H1 (cell line): ENCODE measurements around the gene TRMT6.

Experiments used
- ASH2L ChIP-seq: fragments of 200-600, 300-600 bp; sonication (generic); IDR thresholded peaks from one replicate; pipeline ENCODE4 v1.7.1; 2017; ENCODE audit warnings: low read length
- CTCF ChIP-seq, 3 experiments: IDR thresholded peaks; 1 replicate in 2 of 3; 2 replicates in 1 of 3; pipeline versions ENCODE4 v1.5.1 to v1.6.1; 2011; ENCODE audit warnings: low read length in 3 of 3, mild to moderate bottlenecking in 3 of 3, inconsistent platforms in 2 of 3, low read depth in 1 of 3, moderate library complexity in 1 of 3; ENCODE audit not compliant: insufficient read depth in 1 of 3; ENCODE audit errors: control extremely low read depth in 1 of 3
- EZH2 ChIP-seq: fragments of 200-600 bp; sonication (generic); IDR thresholded peaks from 2 replicates; pipeline ENCODE4 v1.7.1; 2012; ENCODE audit warnings: low read depth, mild to moderate bottlenecking, moderate library complexity, low read length, inconsistent platforms; ENCODE audit not compliant: severe bottlenecking
- MAFK ChIP-seq: IDR thresholded peaks from 2 replicates; pipeline ENCODE4 v1.6.1; 2012; ENCODE audit warnings: low read depth, mild to moderate bottlenecking, improper control_type of control experiment, low read length
- POLR2A ChIP-seq, 2 experiments: IDR thresholded peaks; 1 replicate in 1 of 2; 2 replicates in 1 of 2; pipeline ENCODE4 v1.6.1; 2011; ENCODE audit warnings: low read depth in 2 of 2, low read length in 2 of 2, mild to moderate bottlenecking in 2 of 2; ENCODE audit errors: control extremely low read depth in 1 of 2
- RAD21 ChIP-seq, 2 experiments: IDR thresholded peaks in 1 of 2; conservative IDR thresholded peaks in 1 of 2; 2 replicates each; pipeline ENCODE4 v1.6.1; 2011; ENCODE audit warnings: low read depth in 2 of 2, low read length in 2 of 2, improper control_type of control experiment in 1 of 2, inconsistent platforms in 1 of 2, mild to moderate bottlenecking in 1 of 2, moderate library complexity in 1 of 2
- RNF2 ChIP-seq: fragments of 200-900, 300-1000 bp; sonication (generic); IDR thresholded peaks from 2 replicates; pipeline ENCODE4 v1.7.1; 2016; ENCODE audit warnings: borderline replicate concordance, low read depth, mild to moderate bottlenecking, antibody characterized with exemption, low read length; ENCODE audit not compliant: poor library complexity, severe bottlenecking; ENCODE audit errors: missing control alignments
- USF2 ChIP-seq: IDR thresholded peaks from 2 replicates; pipeline ENCODE4 v1.6.1; 2011; ENCODE audit warnings: low read length, improper control_type of control experiment

GRCh38 chr20:5893621-5894020, 56.7 kb downstream of the TRMT6 start:
- TF ChIP-seq CTCF (IDR thresholded peaks at IDR 0.05; ENCODE audit: control extremely low read depth in 1 of 3, insufficient read depth in 1 of 3, low read depth in 1 of 3, low read length in 3 of 3) (no peak), RAD21 (IDR thresholded peaks at IDR 0.05 in 1 of 2, conservative IDR thresholded peaks at IDR 0.05 in 1 of 2; ENCODE audit: low read depth in 2 of 2, low read length in 2 of 2) (no peak), RNF2 (no peak), EZH2 (no peak), POLR2A (IDR thresholded peaks at IDR 0.05; ENCODE audit: control extremely low read depth in 1 of 2, low read depth in 2 of 2, low read length in 2 of 2) (no peak), USF2 (no peak), MAFK (no peak), ASH2L (no peak)
